Posterior vena cava (tissue), 2 donors: ENCODE results near the gene VAT1L. TPM values are rescaled to one million over a fixed set of nuclear protein-coding genes. Genes with fewer than 3 reads are reported as not detected.
"Not testable (repeated sequence)": the region's sequence is repeated elsewhere in the genome, so short reads cannot be mapped to it uniquely, and the experiment has no call there.

Source experiments
- DNase-seq: peaks from one replicate; pipeline ENCODE4 v3.0.0-alpha.2; 2020; ENCODE audit warnings: low spot score
- intact Hi-C, 2 donors: fragments of 100-400 bp; cut with DNase I; formaldehyde crosslinking; loops; one replicate each; pipeline versions ENCODE4 v1.14.1 to v1.14.2; 2022 to 2023
- total RNA-seq, 2 donors: library from RNA; stranded (reverse); fragmentation: NEBNext Ultra II Directional; extraction: Animal tissue kit (Norgen Biotek cat#: 25700); gene quantifications; one replicate each; pipeline ENCODE4 v1.2.1, GENCODE V29; 2021
- donor health status: DM: yes; HTN: yes; CAD: no.
- donor health status: DM: yes; HTN: yes; CAD: no.

Gene VAT1L
- total RNA-seq, 2 donors from 2014 or later, result 0.23 to 0.33 TPM

GRCh38 chr16:77970371-77970770, 182.0 kb downstream of the VAT1L start:
- intact Hi-C loops, result loop anchor here (5.0 kb wide), 1 partner anchor 293 kb away; no protein-coding TSS in a partner anchor
- no peak for DNase-seq

- intact Hi-C loops, result loop anchor here (5.0 kb wide), 1 partner anchor 294 kb away; no protein-coding TSS in a partner anchor
- peak; percentile 93 for DNase-seq
These were observed 183.1 kb downstream of the VAT1L start for GRCh38 chr16:77971306-77972061.

DNA sequence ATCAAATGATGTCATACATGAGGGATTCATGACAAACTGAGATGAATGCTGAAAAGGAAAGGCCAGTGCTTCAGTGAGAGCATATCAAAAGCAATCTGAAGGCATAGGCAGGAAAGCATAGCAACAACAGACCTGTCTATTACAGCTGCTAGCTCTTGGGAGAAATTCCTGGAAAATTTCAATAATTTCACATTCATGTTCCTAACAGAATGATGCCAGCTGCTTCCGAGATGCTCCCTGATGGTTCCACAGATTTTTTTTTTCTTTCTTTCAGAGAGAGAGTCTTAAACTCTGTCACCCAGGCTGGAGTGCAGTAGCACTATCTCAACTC, 183.7 kb downstream of the VAT1L start:
- no peak for DNase-seq
- intact Hi-C loops, result loop anchor here (5.0 kb wide), 1 partner anchor 295 kb away; no protein-coding TSS in a partner anchor

- intact Hi-C loops, result loop anchor here (5.0 kb wide), 1 partner anchor 298 kb away; no protein-coding TSS in a partner anchor
- DNase-seq, result no peak
These were observed 186.5 kb downstream of the VAT1L start for GRCh38 chr16:77974883-77975282.

DNA sequence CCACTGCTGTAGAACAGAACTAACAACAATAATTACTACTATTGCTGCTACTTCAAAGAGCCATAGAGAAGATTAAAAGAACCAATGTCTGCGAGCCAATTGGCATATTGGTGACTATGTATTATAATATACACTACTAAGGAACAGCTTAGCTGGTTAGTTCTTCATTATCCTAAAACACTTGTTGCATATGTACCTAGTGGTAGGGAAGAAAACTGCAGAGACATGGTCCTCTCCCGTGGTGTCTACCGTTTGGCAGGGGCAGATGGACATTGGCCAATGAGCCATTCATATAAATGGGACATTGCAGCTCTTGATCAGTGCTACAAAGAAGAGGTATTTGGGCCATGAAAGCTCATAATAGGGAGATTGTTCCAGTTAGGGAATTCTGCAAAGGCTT, 187.6 kb downstream of the VAT1L start:
- no peak for DNase-seq
- intact Hi-C loops, result no loop called here

GRCh38 chr16:77977339-77977738, 189.0 kb downstream of the VAT1L start:
- DNase-seq, result no peak
- intact Hi-C loops, result no loop called here

DNA sequence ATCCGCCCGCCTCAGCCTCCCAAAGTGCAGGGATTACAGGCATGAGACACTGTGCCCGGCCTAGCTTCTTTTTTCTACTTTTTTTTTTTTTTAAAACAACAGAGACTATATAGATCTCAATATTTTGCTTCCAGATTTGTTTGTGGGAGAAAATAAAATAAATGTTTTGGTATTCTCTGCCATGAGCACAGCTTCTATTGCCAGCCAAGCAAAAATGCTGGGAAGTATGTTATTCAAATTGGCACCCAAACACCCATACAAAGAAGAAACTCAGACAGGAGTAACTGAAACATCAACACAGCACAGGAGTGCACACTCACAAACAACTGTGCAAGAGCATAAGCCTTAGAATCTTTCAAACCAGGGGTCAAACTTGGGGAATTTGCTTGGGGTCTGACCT, 196.7 kb downstream of the VAT1L start:
- intact Hi-C loops, result no loop called here
- no peak for DNase-seq

GRCh38 chr16:77986011-77986740, 197.8 kb downstream of the VAT1L start:
- no peak for DNase-seq
- intact Hi-C loops, result no loop called here

DNA sequence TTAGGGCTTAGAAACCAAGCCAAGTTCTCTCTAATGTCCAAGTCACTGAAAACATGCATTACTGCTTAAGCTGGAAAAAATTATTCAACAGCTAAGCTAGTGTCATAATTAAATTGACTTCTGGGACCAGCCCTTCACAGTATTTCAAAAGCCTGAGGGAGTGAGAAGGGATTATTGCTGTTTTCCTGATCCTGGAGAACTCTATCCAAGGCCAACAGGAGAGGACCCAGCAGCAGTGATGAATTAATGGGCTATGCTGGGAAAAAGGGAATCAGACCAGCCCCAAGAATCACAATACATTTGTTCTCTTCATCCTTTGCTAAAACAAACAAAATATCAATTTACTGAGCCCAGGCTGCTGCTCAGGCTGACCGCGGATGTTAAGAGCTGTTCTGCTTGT, 199.4 kb downstream of the VAT1L start:
- intact Hi-C loops, result no loop called here
- no peak for DNase-seq

- intact Hi-C loops, result no loop called here
- no peak for DNase-seq
These were observed 201.5 kb downstream of the VAT1L start for GRCh38 chr16:77989846-77990245.

DNA sequence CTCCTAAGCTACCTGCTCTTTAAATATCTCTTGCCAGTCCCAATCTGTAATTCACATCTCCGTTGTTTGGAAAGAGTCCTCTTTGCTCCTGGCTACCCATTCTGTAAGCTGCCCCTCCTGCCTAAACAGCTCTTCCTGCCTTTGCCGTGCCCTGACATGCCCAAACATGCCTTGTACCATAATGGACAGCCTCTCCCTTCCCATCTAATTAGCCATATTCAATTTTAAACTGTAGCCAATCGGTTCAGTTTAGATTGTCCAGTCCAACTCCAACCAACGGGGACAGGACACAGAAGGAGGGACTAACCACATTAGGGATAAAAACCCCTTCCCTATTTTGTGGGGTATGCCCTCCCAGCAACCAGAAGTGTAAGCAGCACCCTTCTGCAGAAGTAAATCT, 203.3 kb downstream of the VAT1L start:
- intact Hi-C loops, result no loop called here
- no peak for DNase-seq

- intact Hi-C loops, DNase-seq: not testable (repeated sequence)
These were observed 204.0 kb downstream of the VAT1L start for GRCh38 chr16:77992381-77992780.

- intact Hi-C loops, result no loop called here
- no peak for DNase-seq
These were observed 205.0 kb downstream of the VAT1L start for GRCh38 chr16:77993111-77993985.

DNA sequence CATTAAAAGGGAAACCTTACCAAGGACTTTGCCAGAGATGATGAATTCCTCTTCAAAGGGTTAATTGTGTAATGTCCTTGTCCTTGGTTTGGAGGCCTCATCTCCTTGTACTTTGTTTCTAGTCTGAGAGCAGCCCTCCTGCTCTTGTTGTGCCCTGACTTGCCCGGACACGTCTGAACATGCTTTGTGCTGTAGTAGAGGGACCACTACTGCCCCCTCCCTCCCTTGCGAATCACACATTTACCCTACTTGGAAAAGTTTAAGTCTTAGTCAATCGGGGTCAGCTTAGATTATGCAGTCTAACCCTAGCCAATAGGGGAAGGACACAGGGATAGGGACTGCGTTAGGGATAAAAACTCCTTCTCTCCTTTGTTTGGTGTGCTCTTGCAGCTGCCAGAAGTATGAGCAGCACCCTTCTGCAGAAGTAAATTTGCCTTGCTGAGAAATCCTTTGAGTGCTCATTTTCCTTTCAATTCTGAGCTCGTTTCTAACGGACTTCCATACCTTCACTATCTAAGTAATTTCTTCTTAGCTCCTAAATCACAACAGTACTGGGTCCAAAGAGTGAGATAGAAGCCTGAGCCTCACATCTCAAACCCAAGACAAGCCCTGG, 207.6 kb downstream of the VAT1L start:
- intact Hi-C loops, result no loop called here
- no peak for DNase-seq

DNA sequence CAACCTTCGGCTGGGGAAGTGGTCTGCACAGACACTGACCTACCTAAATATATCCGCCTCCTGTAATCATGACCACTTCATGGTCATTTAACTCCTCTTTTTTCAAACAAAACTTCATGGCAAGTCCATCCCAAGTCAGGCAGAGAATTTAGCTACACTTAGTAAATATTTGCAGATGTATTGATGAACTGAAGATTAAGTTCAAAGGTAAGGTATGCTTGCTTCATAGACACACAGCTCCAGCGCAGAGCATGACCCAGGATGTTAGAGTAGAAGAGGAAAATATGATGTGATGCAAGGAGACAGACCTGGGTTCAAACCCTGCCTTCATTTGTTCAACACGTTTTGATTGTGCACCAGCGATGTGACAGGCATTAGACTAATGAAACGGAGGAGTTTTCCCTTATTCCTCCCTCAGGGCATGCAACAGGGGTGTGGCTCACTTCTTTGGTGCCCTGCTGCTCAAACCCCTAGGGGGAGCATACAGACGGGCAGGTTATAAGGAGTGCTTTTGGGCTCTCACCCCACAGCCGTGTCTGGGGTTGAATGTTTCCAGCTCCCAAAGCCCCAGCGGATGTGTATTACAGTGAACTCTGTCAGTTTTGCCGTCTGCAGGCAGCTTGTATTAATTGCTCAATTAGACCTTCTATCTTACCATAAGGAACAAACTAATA, 210.1 kb downstream of the VAT1L start:
- intact Hi-C loops, result no loop called here
- DNase-seq, result no peak

DNA sequence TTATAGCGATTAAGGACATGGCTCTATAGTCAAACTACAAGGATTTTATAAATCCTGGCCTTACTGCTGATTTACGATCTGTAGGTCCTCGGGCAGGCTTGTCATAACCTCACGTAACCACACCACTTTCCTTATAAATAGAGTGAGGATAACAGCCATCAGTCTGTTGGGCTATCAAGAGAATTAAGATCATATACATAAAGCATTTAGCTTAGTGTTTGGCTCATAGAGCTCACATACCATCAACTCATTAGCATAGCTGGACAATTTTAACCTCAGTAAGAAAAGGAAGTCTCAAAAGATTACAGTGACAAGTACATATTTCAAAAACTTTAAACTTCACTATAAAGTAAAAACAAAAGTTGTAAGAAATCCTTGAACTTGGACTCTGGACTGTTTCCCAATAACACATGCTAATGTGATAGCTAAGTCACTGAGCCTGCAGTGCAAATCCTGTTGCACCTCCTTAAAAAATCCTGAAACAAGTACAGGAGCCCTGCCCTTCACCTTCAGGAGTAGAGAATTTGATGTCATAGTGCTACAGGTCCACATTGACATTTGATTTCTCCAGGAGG, 213.2 kb downstream of the VAT1L start:
- no peak for DNase-seq
- intact Hi-C loops, result loop anchor here in 1 of 2 donors (10.0 kb wide), 1 partner anchor 327 kb away; no protein-coding TSS in a partner anchor

- peak; percentile 94 for DNase-seq
- intact Hi-C loops, result loop anchor here in 1 of 2 donors (10.0 kb wide), 1 partner anchor 328 kb away; no protein-coding TSS in a partner anchor
These were observed 214.7 kb downstream of the VAT1L start for GRCh38 chr16:78002915-78003538.

DNA sequence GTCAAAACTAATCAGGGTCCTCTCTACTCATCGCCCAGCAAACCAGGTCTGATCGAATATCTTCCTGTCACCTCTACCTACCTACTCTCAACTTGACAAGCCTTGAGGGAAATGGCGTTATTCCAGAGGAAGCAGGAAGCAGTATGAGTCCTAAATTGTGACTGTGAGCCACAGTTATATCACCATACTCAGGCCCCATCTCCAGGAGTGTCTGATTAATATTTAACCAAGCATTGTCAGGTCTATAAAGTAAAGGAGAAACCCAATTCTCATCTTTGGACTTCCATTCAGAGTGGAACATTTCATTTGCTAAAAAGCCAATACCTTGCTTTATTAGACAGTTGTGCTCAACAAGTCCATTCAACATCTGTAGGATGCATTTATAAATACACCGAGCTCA, 216.2 kb downstream of the VAT1L start:
- intact Hi-C loops, result loop anchor here in 1 of 2 donors (10.0 kb wide), 1 partner anchor 330 kb away; no protein-coding TSS in a partner anchor
- DNase-seq, result no peak
